CD4-positive, alpha-beta T cell treated with Interleukin-6 for 4 hours (primary cell): Measurements from ENCODE around the gene GCKR.

ENCODE experiments used
- DNase-seq: peaks from one replicate; pipeline ENCODE4 v3.0.0-alpha.2; 2020; ENCODE audit warnings: mixed read lengths

The GCKR gene

DNA sequence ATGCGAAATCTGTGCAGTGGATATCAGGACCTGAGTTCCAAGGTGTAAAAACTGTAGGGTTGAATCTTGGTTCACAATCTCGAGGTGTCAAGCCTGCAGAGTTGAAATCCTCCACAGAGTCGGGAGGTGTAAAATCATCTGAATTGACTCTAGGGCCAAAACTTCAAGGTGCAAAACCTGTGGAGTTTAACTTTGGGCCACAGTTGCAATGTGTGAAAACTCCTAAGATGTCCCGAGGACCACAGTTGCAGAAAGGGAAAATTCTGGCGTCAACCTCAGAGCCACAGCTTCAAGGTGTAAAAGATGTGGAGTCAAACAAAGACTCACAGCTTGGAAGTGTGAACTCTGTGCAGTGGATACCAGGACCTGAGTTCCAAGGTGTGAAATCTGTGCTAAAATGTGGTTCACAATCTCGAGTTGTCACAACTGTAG lies 76.4 kb downstream of the GCKR start:
- DNase-seq = no peak
